GM19463 (cell line): ENCODE measurements around the gene LACTBL1.
"Not testable (repeated sequence)": the region's sequence is repeated elsewhere in the genome, so short reads cannot be mapped to it uniquely, and the experiment has no call there.

Source experiments
- ATAC-seq: cut with Tn5 transposase; IDR thresholded peaks from one replicate; pipeline ENCODE4 v1.9.1; 2021; ENCODE audit warnings: mild to moderate bottlenecking, moderate library complexity; ENCODE audit not compliant: unreplicated experiment

Gene LACTBL1

DNA sequence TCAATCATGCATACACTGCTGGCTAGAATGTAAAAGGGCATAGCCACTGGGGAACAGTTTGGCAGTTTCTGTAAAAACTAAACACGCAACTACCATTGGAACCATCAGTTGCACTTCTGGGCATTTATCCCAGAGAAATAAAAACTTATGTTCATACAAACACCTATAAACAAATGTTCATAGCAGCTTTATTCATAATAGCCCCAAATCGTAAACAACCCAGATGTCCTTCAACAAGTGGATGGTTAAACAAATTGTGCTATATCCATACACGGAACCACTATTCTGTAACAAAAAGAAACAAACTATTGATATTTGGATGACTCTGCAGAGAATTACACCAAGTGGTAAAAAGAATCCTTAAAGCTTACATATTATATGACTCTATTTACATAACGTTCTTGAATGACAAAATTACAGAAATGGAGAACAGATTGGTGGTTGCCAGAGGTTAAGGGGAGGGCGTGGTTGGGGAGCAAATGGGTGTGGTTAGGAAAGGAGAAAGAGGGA, 22.8 kb downstream of the LACTBL1 start:
- no peak for ATAC-seq

DNA sequence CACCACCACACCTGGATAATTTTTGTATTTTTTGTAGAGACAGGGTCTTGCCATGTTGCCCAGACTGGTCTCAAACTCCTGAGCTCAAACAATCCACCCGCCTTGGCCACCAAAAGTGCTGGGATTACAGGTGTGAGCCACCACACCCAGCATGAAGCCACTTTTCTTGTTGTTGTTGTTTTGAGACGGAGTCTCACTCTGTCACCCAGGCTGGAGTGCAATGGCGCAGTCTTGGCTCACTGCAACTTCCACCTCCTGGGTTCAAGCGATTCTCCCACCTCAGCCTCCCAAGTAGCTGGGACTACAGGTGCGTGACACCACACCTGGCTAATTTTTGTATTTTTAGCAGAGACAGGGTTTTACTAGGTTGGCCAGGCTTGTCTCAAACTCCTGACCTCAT, 27.5 kb downstream of the LACTBL1 start:
- not testable (repeated sequence) for ATAC-seq

DNA sequence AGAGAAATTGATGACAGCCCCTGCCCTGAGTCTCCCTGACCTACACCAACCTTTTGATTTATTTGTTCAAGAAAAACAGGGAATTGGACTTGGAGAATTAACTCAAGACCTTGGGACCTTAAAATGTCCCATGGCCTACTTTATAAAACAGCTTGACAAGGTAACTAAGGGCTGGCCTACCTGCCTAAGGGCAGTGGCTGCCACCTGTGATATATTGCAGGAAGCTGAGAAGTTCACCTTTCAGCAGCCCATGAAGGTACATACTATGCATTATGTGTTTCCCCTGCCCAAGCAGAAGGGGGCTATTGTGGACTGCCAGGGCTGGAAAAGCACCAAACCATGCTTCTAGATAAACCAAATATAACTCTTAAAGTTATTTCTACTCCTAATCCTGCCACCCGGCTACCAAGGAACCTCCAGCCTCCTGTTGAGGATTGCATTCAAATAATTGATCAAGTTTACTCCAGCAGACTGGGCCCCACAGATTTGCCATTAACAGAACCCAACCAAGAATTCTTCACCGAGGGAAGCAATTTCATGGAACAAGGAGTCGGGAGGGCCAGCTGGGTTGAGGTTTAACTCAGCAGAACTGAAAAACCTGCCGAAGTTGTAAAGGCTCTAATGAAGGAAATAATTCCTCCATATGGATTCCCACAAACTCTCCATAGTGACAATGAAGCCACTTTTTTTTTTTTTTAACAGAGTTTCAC, 28.2 kb downstream of the LACTBL1 start:
- ATAC-seq: no peak

DNA sequence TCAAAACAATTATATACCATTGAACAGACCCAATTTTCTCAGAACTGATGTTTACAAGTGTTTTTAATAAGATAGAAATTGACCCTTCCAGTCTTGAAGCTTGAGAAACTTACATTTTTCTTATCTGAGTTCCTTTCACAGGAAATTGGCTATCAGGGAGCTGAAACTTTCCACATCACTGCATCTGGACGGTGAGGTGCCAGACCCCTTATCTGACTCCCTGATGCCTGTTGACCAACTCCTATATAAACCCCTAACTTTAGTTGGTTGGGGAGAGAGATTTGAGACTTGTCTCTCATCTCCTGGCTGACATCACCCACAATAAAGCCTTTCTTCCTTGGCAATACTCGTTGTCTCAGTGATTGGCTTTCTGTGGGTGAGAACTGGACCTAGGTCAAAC, 31.4 kb downstream of the LACTBL1 start:
- no peak for ATAC-seq

DNA sequence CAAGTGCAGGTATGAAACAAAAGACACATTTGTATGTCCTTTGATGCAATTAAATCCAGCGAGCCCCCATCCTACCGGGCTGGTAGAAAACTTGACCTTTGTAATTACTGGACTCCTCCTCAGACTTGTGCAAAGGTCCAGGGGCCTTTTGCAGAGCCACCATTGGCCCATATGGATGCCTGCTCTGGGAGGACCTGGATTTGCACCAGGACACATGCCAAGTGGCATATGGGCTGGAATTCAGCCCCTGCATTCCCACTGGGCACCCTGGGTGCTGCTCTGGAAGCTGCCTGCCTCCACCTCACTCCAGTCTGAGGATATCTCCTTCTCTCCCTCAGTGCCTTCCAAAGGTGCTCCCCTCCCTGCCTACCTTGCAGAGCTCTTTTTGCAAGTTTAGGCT, 36.0 kb downstream of the LACTBL1 start:
- ATAC-seq: no peak

DNA sequence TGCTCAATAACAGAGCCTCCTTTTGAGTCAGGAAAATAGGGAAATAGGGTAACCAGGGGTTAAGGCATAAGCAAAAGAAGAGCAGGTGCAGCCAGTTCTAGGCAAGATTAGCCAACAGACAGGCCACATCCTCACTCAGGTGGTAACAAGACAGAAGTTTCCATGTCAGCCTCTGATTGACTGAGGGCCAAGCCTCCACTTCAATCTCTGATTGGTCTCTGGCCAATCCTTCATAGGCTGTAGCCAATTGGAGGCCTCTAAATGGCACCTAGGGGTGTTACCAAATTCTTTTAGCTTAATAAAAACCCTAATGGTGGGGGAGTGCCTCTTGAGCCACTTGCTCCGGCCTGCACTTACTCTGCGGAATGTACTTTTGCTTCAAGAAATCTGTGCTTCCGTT, 37.2 kb downstream of the LACTBL1 start:
- ATAC-seq: no peak

DNA sequence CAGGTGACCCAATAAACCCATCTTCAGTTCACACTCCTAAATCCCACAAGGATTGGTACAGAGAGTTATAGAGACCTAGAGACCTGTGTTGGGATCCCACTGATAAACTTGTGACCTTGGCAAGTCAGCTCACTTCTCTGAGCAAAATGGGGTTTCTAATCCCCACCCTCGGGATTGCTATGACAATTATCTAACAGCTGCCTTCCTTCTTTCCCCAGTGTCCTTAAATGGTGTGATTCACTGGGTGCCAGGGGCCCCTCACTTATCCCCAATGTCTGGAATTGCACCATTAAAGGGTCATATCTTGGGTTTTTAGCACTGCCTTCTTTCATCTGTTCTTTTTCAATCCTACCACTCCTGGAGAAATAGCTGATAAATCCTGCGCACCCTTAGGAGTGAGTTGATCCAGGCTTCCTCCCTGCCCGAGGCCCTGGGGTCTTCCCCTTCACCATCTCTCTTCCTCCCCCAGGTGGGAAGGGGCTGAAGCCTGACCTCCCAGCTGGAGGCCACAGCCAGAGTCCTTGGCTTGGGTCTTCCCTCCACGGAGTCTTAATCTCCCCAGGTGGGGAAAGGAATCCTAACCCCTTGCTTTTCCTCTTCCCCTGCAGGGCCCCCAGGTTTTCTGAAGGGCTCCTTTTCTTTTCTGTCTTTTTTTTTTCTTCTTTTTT, 39.7 kb downstream of the LACTBL1 start:
- no peak for ATAC-seq

DNA sequence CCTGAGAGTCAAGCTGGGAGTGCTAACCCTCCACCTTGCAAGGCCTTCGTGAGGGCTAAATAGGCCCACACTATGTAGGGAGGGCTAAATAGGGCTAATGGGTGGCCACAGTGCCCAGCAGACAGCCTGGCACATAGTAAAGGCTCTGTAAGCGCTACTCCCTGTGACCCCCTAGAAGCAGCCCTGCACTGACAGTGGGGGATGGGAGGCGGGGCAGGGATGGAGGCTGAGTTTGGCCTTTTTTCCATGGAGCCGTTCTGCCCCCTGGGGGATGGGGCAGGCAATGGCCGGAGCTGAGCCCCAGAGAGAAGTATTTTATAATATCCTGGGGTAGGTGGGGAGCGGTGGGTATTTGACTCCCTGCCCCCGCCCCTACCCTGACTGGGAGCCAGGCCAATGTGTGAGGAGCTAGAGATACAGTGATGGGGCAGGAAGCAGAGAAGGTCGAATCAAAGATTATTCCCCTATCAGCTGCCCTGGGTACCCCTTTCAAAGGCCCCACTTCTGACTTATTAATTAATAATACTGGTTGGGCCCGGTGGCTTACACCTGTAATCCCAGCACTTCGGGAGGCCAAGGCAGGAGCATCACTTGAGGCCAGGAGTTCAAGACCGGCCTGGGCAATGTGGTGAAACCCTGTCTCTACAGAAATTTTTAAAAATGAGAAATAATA, 42.3 kb downstream of the LACTBL1 start:
- ATAC-seq: no peak

DNA sequence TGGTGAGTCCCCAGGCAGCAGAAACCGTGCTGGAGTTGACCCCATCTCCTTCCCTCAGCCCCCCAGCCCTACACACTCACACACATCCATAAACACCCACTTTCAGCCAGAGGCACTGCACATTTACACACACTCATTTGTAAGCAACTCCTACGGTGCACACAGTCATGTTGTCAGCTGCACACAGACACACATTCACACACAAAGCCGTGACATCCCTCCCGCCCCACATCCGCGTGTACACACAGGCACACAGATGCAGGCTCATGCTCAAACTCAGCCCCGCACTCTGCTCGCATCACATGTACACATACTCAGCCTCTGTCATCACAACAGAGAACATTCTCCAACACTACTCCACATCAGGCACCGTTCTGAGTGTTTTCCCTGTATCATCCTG, 47.6 kb downstream of the LACTBL1 start:
- ATAC-seq: no peak

DNA sequence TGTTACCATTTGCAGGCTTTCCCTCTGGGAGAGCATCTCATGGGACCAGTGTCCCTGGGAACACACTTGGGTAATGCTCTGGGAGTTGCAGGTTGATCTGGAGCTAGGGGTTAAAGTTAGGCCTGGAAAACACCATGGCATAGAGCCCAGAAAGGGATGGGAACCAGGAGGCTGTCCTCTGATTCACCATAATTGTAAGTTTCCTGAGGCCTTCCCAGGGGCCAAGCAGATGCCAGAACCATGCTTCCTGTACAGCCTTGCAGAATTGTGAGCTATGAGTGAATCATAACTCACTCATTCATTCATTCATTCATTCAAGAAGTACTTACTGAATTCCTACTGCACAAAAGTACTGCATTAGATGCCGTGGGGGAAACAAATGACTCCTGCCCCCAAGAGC, 50.0 kb downstream of the LACTBL1 start:
- no peak for ATAC-seq

DNA sequence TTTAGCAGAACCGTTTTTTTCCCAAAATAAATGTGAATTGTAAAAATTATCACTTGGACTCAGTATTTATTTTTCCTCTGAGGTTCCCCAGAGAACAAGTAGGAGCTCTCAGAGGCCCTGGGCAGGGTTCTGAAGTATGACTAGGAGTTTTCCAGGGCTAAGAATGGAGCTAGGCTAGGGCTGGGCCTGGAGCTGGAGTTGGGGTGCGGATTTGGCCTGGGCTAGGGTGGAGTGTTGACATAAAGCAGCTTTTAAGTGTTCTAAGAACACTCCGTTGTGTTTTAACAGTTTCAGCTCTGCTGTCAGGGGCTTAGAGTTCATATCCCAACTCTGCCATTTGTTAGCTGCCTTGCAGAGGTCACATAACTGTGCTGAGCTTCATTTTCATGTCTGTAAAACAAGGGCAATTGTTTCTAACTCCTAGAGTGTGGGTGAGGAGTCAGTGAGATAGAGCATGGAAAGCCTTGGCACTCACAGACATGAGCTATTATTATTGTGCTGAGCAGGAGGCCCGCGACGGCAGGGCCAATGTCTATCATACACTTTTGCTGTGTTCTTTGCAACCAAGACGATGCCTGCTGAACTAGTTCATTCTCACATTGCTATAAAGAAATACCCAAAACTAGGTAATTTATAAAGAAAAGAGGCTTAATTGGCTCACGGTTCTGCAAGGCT, 51.1 kb downstream of the LACTBL1 start:
- no peak for ATAC-seq

DNA sequence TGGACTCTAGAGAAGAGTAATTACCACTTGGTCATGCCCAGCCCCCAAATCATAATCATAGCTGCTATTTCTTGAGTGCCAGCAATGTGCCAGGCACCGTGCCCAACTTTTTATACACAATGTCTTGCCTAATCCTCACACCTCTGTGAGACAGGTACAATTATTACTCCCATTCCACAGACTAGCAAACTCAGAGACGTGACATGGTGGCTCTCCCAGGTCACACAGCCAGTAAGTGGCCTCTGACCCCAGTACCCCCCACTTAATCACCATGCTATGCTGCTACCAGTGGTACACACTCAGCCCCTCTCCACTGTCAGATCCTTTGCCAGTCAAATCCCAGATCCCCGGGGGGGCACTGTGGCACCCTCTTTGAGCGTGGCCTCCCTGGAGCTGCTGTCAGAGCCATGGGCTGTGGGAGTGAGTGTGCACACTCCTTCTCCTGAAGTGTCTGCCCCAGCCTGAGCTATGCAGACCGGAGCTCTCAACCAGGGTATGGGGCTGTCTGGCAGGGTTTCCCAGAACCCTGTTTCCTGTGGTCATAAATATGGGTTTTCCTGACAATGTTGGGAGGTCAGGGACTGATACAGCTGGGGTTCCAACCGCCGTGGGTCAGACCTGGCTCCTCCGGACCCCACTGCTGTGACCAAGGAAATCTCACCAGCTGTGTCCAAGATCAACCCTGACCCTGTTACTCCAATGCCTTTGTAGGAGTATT, 51.8 kb downstream of the LACTBL1 start:
- no peak for ATAC-seq

DNA sequence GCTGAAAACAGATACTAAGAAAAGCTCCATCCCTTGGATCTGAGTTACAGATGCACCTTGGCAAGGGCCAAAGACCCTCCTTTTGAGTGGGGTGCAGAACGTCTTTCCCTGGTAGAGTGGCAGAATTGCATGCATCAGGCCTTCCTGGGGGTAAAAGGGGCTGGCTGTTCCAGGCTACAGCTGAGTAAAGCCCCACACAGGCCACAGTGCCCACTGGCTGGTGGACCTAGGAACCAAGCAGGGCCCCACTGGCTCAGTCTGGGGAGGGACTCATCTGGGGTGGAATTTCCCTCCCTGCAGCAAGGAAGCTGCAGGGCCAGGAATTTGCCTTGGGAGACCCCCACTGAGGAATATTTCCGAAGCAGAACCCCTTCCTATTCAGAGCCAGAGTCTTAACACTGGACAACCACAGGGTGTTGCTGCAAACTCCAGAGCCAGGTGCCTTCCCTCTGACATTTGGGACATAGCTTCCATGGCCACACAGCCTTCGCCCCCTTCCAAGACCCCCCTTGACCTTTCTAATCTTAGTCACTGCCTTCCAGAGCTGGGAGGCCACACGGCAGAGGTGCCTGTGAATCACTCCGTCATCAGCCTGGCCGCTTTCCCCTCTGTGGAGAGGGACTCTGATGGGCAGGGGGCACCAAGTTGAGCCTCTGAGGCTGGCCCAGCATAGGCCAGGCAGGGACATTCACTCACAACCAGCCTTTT, 52.5 kb downstream of the LACTBL1 start:
- no peak for ATAC-seq

DNA sequence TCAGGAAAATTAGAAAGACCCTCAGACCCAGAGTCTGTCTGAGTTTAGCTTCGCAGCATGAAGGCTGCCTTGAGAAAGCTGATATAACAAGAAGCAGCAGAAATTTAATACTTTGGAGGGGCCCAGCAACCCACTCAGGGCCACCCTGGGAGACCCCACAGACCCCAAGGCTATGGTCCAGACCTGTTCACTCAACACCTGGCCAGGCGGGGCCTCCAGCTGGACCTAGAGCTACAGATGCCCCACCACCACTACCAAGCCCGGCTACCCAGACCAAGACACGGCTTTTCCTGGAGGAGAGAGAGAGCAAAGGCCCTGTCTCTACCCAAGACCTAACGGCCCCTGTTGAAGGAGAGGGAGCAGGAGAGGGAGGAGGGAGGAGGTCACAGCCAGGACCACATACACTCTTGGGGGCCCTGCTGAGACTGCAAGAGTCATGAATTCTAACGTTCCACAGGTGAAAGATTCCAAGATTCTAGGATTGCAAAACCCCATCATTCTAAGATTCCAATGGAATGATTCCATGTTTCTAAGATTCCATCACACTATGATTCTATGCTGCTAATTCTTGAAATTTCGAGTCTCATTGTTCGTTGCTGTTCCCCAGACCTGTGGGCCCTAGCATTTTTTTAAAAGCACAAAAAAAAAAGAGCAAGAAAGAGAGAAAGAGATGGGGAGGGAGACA, 53.2 kb downstream of the LACTBL1 start:
- no peak for ATAC-seq

DNA sequence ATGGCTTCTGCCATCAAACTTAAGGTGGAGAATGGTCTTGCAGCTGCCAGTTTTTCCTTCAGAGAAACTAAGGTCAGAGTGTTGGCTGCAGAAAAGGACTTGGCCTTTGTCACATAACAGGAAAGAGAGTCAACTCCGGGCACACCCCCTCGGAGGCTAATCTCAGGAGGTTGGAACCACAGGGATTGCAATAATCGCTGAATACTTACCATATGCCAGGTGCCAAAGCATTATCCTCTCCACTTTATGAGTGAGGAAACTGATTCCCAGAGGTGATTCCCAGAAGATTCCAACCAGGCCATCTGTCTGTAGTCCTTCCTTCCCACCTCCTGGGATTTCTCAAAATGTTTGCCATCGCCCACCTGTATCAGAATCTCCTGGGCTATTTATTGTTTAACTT, 54.0 kb downstream of the LACTBL1 start:
- ATAC-seq: no peak

DNA sequence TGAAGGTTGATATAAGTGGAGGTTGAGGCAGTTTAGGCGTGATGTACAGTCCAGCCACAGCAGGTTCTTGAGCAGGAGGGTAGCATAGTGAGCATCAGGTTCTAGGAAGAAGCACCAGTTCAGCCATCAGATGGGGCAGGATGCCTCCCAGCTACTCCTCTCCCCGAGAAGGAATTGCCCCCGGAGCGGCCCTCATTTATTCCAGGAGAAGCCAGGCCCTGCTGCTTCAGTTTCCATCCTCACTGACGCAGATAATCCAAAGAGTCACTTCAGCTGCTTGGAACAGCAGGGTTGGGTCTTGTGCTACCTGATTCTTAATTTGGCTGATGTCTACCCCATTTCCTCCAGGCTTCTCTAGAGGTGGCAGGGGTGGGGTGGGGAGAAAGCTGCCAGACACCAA, 54.7 kb downstream of the LACTBL1 start:
- no peak for ATAC-seq

DNA sequence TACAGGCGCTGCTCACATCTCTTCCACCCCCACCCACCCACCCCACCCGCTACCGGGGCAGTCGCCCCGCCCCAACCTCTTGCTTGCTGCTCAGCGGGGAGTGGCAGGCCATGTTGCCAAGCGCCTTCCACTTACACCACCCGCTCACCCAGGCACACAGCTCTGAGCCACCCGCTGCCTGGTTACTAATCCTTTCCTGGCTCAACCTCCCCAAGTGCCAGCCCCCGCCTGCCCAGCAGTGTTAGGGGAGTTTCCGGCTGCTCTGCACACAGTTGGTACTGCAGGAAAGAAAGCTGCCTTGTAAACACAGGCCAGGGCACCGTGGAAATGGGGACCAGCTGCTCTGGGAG, 56.2 kb downstream of the LACTBL1 start:
- no peak for ATAC-seq

DNA sequence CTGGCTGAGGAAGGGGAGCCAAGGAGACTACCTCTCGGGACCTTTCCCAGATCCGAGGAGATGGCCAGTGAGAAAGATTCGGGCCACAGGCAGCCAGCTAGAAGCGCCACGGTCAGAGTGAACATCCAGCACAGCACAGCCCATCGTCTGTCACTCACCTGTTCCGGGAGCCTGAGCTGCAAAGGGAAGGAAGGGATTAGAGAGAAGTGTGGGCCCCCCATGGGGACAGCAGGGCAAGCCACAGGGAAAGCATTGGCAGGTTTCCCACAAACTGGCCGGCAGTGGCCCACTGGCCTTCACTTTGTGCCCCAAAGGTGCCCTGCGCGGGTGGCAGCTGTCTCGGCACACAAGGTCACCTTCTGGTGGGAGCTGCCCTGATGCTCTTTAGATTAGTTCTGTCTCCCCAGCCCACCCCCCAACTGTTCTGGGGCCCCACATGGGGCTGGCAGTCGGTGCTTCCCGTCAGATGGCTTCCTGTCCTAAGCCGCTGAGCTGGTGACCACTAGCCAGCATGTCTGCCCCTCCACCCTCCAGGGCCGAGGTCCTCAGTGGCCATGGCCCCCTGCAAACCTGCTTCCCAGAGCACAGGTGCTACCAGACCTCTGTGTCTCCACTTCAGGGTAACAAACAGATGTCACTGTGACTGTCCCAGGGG, 56.7 kb downstream of the LACTBL1 start:
- ATAC-seq: no peak

DNA sequence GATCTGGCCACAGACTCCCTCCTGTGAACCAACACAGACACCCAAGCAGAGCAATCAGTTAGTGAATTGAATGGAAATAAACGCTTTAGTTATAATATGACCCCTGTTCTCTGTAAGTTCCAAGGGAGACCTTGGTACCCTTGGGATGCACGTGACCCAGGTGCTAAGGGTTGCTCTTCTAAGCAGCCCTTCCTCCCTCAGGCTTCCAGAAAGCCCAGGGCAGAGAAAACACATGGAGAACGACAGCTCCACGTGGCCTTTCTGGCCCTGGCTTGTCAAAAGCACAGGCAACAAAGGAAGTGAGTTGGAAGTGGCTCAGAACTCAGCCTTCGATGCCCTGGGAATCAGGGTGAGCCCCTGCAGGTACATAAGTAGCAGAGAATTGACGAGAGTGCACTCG, 57.4 kb downstream of the LACTBL1 start:
- ATAC-seq: no peak
